Renal cortex interstitium (tissue), 15 donors: ENCODE results near the gene TK1. TPM values are rescaled to one million over a fixed set of nuclear protein-coding genes. Genes with fewer than 3 reads are reported as not detected.
"Not testable (repeated sequence)": the region's sequence is repeated elsewhere in the genome, so short reads cannot be mapped to it uniquely, and the experiment has no call there.

ENCODE experiments used
- DNase-seq, 11 donors: peaks; one replicate each; pipeline ENCODE4 v3.0.0-alpha.2; 2013; ENCODE audit warnings: low read depth in 9 of 11, low spot score in 4 of 11; ENCODE audit errors: extremely low read depth in 1 of 11
- long read RNA-seq, 16 experiments: transcript quantifications; one replicate each; lab custom pipeline, GENCODE V29; 2026
- polyA plus RNA-seq, 3 donors: library from polyadenylated mRNA; unstranded; fragments of 120-200 nt; gene quantifications; one replicate each; pipeline ENCODE4 v1.2.1, GENCODE V29; 2013; ENCODE audit not compliant: insufficient read length in 3 of 3

Gene TK1, protein sequence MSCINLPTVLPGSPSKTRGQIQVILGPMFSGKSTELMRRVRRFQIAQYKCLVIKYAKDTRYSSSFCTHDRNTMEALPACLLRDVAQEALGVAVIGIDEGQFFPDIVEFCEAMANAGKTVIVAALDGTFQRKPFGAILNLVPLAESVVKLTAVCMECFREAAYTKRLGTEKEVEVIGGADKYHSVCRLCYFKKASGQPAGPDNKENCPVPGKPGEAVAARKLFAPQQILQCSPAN
- polyA plus RNA-seq = 10 to 100 TPM; 27.0 to 34.5 (median 28.7) TPM
- long read RNA-seq, donor 1, transcript TK1-201 (7 exons, 1,628 nt) = major isoform, 22 of 33 reads
- long read RNA-seq, donor 1, partial matches to known transcripts = 0 of 33 reads
- long read RNA-seq, donor 1, other reads (novel, unspliced or antisense) = 11 of 33 reads
- long read RNA-seq, donor 2, transcript TK1-201 (7 exons, 1,628 nt) = major isoform, 17 of 21 reads
- long read RNA-seq, donor 2, partial matches to known transcripts = 0 of 21 reads
- long read RNA-seq, donor 2, other reads (novel, unspliced or antisense) = 0 of 21 reads
- long read RNA-seq, donor 3, transcript TK1-201 (7 exons, 1,628 nt) = major isoform, 20 of 23 reads
- long read RNA-seq, donor 3, partial matches to known transcripts = 0 of 23 reads
- long read RNA-seq, donor 3, other reads (novel, unspliced or antisense) = 0 of 23 reads
- long read RNA-seq, donor 4, transcript TK1-201 (7 exons, 1,628 nt) = major isoform, 14 of 22 reads
- long read RNA-seq, donor 4, partial matches to known transcripts = 0 of 22 reads
- long read RNA-seq, donor 4, other reads (novel, unspliced or antisense) = 8 of 22 reads
- long read RNA-seq, donor 5 = 0 reads
- long read RNA-seq, donor 6, transcript TK1-201 (7 exons, 1,628 nt) = major isoform, 28 of 28 reads
- long read RNA-seq, donor 6, partial matches to known transcripts = 0 of 28 reads
- long read RNA-seq, donor 6, other reads (novel, unspliced or antisense) = 0 of 28 reads
- long read RNA-seq, donor 7, transcript TK1-201 (7 exons, 1,628 nt) = major isoform, 14 of 41 reads
- long read RNA-seq, donor 7, partial matches to known transcripts = 21 of 41 reads
- long read RNA-seq, donor 7, other reads (novel, unspliced or antisense) = 6 of 41 reads
- long read RNA-seq, donor 8 = 0 reads
- long read RNA-seq, donor 9, transcript TK1-201 (7 exons, 1,628 nt) = major isoform, 20 of 30 reads
- long read RNA-seq, donor 9, partial matches to known transcripts = 0 of 30 reads
- long read RNA-seq, donor 9, other reads (novel, unspliced or antisense) = 7 of 30 reads
- long read RNA-seq, donor 10, transcript TK1-201 (7 exons, 1,628 nt) = major isoform, 22 of 24 reads
- long read RNA-seq, donor 10, partial matches to known transcripts = 0 of 24 reads
- long read RNA-seq, donor 10, other reads (novel, unspliced or antisense) = 0 of 24 reads
- long read RNA-seq, donor 11, transcript TK1-201 (7 exons, 1,628 nt) = major isoform, 16 of 20 reads
- long read RNA-seq, donor 11, partial matches to known transcripts = 0 of 20 reads
- long read RNA-seq, donor 11, other reads (novel, unspliced or antisense) = 0 of 20 reads
- long read RNA-seq, donor 12, transcript TK1-201 (7 exons, 1,628 nt) = major isoform, 7 of 8 reads
- long read RNA-seq, donor 12, partial matches to known transcripts = 0 of 8 reads
- long read RNA-seq, donor 12, other reads (novel, unspliced or antisense) = 0 of 8 reads
- long read RNA-seq, donor 13 = 0 reads
- long read RNA-seq, donor 14, transcript TK1-201 (7 exons, 1,628 nt) = major isoform, 16 of 21 reads
- long read RNA-seq, donor 14, partial matches to known transcripts = 0 of 21 reads
- long read RNA-seq, donor 14, other reads (novel, unspliced or antisense) = 0 of 21 reads
- long read RNA-seq, donor 15, transcript TK1-201 (7 exons, 1,628 nt) = major isoform, 10 of 11 reads
- long read RNA-seq, donor 15, partial matches to known transcripts = 0 of 11 reads
- long read RNA-seq, donor 15, other reads (novel, unspliced or antisense) = 0 of 11 reads
- long read RNA-seq, donor 16, transcript TK1-201 (7 exons, 1,628 nt) = major isoform, 68 of 101 reads
- long read RNA-seq, donor 16, transcript TK1-203 (6 exons, 1,681 nt) = minor isoform, 6 of 101 reads
- long read RNA-seq, donor 16, partial matches to known transcripts = 11 of 101 reads
- long read RNA-seq, donor 16, other reads (novel, unspliced or antisense) = 16 of 101 reads

DNA sequence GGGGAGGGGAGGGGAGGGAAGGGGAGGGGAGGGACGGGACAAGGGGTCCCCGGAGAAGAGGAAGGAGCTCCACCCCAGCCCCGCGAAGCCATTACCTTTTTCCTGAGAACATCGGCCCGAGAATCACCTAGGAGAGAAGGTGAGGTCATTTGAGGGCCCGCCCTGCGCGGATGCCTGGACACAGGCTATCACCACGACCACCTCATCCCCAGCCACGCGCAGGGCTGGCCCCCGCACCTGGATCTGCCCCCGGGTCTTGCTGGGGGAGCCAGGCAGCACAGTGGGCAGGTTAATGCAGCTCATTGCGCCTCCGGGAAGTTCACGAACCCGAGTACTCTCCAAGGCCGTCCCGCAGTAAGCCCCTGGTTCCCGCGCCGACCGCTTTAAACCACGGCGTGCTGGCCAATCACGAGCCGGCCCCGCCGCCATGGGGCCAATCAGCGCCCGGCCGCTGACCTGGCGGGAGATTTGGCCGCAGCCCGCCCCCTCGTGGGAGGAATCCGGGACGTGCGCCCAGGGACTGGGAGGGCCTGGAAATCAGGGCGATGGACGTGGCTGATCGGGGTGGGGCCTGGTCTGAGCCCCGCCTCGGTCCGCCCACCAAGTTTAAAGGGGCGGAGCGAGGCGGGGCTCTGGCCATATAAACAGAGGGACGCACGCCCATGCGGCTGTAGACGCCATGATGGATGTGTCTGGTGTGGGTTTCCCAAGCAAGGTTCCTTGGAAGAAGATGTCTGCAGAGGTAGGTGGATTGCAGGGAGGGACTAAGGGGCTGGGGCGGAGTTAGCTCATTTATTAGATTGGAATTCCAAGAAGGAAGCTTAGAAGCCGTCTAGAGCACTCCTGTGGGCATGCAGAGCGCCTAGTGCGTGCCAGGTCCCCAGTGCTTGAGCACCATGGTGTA is at the start of gene TK1, which contains the start of gene AFMID:
Gene TK1, minus strand, starts transcription at position 361 of the 904 bp plus-strand sequence. Its CDS starts 58 bp downstream, at position 303.
Gene AFMID, plus strand, starts transcription at position 671 of the 904 bp plus-strand sequence. Its CDS starts 9 bp downstream, at position 680.
- DNase-seq = peak; percentile 85 to 96 (median 94)

DNA sequence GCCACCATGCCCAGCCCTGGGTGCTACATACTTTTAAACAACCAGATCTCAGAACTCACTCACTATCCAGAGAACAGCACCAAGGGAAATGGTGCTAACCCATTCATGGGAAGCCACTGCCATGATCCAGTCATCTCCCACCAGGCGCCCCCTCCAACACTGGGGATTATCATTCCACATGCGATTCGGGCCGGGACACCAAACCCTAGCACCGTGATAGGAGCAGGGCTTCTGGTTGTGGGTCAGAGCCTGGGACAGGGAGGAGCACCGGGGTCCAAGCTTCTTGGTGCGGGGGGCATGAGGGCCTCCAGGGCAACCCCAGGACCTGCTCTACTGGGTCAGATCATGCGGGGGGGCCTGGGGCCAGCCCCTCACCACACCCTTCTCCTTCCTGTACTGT is 49.0 kb upstream of the TK1 start:
- DNase-seq = no peak

DNA sequence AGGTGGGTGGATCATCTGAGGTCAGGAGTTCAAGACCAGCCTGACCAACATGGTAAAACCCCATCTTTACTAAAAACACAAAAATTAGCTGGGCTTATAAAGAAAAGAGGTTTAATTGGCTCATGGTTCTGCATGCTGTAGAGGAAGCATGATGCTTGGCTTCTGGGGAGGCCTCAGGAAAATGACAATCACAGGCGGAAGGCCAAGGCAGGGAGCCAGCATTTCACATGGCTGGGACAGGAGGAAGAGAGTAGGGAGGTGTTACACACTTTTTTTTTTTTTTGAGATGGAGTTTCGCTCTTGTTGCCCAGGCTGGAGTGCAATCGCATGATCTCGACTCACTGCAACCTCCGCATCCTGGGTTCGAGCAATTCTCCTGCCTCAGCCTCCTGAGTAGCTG is 48.2 kb upstream of the TK1 start:
- not testable (repeated sequence) for DNase-seq

DNA sequence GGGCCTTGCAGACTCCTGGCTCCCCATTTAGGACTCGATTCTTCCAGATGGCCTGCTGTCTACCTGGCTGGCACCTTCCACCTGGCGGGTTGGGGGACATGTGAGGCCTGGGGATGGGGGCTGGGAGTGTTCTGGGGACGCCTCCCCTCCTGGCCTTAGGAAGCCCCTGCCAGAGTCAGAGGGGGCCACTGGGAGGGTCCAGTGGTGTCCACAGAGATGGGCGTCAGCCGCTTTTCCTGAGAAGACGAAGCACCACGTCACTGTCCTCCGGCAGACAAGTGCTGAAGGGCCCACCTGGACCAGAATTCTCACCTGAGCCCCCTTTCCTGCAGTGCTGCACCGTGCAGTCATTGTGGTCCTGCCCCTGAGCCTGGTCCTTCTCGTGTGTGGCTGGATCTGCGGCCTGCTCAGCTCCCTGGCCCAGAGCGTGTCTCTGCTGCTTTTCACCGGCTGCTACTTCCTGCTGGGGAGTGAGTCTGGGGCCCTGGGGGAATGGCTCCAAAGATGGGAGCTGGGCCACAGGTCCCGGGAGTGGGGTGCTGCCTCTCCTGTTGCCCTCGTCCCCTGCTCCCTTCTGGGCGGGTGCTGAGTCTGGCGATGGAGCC is 47.5 kb upstream of the TK1 start:
- no peak for DNase-seq

DNA sequence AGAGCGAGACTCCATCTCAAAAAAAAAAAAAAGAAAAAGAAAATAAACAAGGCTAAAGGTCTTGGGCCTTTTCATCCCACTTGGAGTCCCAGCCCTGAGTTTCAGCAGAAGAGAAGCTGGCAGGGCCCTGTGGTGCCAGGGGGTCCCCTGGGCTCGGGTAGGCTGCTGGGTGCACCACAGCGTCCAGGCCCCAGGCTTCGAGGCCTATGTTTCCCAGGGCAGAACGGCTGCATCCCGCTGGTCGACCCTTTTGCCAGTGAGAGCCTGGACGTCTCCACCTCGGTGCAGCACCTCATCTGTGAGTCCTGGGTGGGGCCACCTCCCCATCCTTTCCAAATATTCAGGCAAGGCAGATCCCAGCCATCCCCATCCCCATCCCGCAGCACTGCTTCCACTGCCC is 46.8 kb upstream of the TK1 start:
- DNase-seq = no peak

DNA sequence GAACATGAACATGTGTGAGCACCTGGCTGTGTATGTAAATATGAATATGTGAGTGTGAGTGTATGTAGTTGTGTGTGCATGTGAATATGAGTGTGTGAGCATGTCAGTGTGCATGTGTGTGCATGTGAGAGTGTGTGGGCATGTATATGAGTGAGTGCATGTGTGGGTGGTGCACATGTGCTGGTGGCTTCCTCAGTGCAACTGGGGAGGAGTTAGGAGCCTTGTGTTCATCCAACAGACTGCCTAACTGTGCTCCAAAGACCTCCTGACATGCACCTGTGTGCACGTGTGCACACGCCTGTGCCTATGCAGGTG is 46.0 kb upstream of the TK1 start:
- no peak for DNase-seq

DNA sequence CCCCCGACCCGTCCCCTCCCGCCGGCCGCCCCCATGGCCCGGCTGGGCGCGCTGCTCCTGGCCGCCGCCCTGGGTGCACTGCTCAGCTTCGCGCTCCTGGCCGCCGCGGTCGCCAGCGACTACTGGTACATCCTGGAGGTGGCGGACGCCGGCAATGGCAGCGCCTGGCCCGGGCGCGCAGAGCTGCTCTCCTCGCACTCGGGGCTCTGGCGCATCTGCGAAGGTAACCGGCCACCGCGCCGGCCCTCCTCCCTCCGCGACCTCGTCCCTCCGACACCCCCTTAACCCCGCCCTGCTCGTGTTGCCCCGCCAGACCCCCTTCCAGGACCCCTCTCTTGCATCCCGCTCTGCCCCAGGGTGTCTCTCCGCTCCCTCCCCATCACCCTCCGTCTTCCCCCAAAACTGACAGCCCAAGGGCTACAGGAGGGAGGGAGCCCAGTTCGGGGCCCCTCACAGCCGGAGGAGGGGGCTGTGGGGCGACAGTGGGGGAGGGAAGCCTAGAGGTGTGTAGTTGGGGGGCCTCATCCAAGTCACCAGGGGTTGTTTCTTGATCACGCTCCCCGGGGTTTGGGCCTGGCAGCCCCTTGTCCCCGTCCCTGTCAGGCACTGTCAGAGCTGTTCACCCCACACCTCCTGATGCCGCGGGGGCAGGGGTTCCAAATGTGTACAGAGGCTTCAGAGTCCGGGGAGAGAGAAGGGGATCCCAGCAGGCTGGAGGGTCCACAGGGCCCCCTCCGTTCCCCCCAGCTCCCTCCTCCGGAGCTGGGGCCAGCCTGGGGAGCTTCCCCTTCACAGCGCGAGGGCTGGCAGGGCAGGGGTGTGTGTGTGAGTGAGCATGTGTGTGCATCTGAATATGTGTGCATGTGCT is 45.4 kb upstream of the TK1 start:
- no peak for DNase-seq

DNA sequence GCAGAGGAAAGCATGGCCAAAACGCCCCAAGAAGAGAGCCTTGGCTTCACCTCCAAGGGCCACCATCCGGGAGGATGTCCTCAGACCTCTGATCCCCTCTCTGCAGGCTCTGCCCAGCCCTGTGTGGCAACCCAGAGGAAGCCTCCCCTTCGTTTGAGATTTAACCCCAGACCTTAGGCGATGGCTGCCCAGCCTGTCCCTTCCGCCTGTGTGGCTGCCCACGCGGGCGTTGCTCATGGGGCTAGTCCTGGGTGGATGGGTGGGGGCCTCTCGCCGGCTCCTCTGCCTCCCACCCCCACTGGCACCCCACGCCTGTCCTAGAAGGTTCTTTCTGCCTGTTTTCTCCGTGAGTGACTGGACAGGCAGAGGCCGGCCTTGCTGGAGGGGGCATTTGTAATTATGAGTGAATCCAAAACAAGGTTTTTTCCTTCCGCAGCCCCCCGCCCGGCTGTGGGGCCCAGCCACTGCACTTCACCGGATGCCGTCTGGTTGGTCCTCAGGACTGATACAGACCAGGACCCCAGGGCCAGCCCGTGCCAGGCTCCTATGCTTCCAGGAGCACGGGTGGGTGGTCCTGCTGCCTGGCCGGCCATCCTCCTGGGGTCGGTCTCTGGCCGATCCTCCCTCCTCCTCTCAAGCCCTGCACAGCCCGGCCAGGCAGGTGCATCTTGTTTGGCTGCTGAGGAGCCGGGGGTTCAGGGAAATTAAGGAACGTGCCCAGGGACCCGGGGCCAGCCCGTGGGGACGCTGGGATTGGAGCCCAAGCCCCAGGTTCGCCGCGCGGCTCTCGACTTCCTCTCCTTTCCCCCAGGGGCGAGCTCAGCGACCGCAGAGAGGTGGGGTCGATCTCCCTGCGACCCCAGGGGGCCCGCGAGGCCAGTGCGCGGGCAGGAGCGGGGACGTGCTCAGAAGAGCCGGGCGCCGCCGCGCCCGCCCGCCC is 44.4 kb upstream of the TK1 start, which contains the start of gene TMEM235:
Gene TMEM235, plus strand, starts transcription at position 636 of the 940 bp plus-strand sequence. CDS start 393 bp downstream, outside the sequence.
- no peak for DNase-seq

DNA sequence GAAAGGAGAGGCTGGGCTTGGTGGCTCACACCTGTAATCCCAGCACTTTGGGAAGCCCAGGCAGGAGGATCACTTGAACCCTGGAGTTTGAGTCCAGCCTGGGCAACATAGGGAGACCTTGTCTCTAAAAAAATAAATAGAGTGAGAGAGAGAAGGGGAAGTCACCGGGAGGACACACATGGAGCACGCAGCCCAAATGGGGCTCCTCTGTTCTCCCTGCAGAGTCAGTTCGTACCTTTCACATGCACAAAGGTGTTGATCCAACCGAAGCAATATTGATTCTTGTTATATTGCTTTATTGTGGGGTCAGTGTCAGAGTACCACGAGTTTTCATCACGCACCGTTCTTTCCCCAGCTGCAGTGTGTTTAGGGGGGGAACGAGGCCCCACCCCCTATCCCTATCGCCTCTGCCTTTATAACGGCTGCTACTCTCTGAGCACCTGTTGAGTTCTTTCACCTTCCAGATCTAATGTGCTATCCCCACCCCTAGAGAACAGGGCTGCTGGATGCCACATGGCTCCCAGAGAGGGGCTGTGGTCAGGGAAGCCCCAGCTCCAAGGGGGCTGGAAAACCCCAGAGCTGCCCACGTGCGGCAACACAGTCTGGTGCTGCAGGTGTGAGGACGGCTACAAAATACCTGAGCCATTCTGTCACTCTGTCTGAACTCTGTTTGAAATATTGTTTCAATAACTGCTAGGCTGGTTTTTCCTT is 43.6 kb upstream of the TK1 start:
- no peak for DNase-seq

DNA sequence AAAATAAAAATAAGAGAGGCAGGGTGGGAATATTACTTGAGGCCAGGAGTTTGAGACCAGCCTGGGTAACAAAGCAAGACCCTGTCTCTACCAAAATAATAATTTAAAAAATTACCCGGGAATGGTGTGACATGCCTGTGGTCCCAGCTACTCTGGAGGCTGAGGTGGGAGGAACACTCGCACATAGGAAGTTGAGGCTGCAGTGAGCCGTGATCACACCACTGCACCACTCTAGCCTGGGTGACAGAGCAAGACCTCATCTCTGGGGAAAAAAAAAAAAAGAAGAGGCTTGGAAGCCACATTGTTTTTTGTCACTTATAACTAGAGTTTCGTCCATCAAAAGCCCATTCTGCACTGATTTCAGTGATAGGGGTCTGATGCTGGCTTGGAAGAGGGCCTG is 41.3 kb upstream of the TK1 start:
- no peak for DNase-seq

DNA sequence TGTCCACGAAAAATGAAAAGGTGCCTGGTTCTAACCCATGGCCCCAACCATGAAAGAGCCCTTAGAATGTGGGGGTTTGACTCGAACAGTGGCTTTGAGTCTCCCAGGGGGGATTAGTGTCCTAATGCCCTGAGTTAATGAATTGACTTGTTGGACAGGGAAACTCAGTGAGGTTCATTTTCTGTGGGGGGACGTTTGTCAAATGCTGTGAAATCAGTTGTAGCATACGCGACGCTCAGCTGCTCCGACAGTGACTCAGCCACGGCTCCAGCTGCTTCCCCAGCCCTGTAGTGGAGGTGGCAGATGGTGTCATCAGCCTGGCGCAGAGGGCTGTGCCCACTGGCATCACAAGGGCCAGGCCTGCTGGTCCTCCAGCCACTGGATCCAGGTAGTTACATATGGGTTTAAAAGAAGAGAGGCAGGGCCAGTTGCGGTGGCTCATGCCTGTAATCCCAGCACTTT is 40.6 kb upstream of the TK1 start:
- no peak for DNase-seq

DNA sequence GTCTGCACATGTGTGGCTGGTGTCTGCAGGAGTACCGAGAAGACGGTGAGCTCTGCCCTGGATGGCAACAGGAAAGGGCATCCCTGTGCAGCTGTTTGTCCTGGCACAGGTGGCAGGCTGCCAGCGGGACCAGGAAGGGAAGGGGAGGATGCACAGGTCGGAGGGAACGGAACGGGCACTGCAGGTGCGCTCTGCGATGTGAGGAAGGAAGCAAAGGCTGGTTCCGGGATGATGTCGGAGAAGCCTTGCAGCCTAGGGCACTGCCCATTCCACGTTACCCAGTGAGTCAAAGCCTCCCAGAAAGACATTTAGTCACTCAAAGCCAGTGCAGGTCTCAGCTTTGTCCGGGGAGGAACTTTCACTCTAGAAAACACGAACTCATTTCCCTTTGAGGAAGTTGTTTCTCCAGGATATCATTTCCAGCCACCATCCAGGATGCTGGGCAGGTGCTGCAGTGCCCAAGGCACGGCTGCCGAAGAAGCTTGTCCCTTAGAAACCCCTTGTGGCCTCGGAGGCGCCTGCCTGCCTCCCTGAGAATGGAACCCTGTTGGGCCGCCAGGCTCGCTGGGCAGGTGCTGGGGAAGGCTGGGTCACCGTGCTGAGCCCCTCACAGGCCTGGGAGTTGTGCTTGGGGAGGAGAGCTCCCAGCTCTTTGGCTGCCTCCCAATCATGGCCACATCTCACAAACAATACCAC is 40.1 kb upstream of the TK1 start:
- DNase-seq = no peak
